B cell (primary cell): ENCODE results near the gene LAMB1.

Experiments used
- CTCF ChIP-seq: fragments of 200-600 bp; IDR thresholded peaks from one replicate; pipeline ENCODE4 v1.8.0; 2022; ENCODE audit warnings: antibody characterized with exemption, mild to moderate bottlenecking
- EZH2 ChIP-seq: IDR thresholded peaks from 2 replicates; pipeline ENCODE4 v1.6.1; 2012; ENCODE audit warnings: borderline replicate concordance, low read depth, mild to moderate bottlenecking, moderate library complexity, low read length; ENCODE audit not compliant: insufficient read depth, poor library complexity, severe bottlenecking

- no peak for TF ChIP-seq CTCF
- no peak for TF ChIP-seq EZH2
Measured at GRCh38 chr7:107924841-107925504, 78.0 kb downstream of the LAMB1 start.
